Measurements from ENCODE around the gene FOXL3. TPM values are rescaled to one million over a fixed set of nuclear protein-coding genes. Genes with fewer than 3 reads are reported as not detected.
"Not testable (repeated sequence)": the region's sequence is repeated elsewhere in the genome, so short reads cannot be mapped to it uniquely, and the experiment has no call there.

Gene FOXL3
- total RNA-seq, 1 donor from 2014 or later: not detected

- no peak for DNase-seq (ENCODE audit: low spot score)
Observed at GRCh38 chr7:335358-336148, 45.6 kb downstream of the FOXL3 start.

DNA sequence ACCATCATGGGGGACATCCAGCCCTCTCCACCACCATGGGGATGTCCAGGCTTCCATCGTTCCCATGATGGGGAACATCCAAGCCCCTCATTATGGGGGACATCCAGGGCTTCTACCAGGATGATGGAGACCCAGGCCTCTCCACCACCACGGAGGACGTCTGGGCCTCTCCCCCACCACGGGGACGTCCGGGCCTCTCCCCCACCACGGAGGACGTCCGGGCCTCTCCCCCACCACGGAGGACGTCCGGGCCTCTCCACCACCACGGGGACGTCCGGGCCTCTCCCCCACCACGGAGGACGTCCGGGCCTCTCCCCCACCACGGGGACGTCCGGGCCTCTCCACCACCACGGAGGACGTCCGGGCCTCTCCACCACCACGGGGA is 46.2 kb downstream of the FOXL3 start:
- not testable (repeated sequence) for DNase-seq (ENCODE audit: low spot score)

DNA sequence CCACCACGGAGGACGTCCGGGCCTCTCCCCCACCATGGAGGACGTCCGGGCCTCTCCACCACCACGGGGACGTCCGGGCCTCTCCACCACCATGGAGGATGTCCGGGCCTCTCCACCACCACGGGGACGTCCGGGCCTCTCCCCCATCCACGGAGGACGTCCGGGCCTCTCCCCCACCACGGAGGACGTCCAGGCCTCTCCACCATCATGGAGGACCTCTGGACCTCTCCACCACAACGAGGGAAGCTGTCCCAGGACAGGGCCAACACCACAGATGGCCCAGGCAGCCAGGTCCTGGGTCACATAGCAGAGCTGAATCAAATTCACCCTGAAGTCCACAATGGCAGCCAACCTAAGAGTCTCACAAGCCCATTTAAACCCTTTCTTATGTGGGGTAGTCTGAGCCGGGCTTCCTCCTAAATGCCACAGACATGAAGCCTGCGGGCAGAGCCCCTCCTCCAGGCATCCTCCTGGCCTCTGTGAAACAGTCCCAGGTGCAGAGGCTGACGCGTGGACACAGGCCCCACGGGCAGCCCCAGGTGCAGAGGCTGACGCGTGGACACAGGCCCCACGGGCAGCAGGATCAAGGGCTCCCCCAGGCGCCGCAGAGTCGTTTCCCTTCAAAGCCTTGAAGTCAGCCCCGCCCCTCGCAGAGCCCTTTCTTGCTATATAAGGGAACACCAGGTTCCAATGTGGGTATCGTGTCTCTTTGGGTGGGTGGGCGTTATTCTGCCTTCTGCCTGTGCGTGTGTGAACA is 47.0 kb downstream of the FOXL3 start:
- DNase-seq (ENCODE audit: low spot score): no peak

DNA sequence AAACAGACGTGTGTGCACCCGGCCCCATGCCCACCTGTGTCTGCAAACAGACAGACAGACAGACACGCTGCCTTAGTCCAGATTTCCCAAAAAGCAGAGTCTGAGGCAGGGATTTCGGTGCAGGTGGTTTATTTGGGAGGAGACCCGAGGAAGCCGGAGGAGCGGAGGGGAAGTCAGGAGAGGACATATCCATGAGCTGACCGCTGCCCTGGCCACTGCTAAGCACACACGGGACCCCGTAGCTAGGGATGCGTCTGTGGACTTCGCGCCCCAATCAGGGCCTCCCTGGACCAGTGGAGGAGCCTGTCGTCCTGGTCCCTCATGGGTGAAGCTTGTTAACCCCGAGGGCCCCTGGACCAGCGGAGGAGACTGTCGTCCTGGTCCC is 47.6 kb downstream of the FOXL3 start:
- no peak for DNase-seq (ENCODE audit: low spot score)

DNA sequence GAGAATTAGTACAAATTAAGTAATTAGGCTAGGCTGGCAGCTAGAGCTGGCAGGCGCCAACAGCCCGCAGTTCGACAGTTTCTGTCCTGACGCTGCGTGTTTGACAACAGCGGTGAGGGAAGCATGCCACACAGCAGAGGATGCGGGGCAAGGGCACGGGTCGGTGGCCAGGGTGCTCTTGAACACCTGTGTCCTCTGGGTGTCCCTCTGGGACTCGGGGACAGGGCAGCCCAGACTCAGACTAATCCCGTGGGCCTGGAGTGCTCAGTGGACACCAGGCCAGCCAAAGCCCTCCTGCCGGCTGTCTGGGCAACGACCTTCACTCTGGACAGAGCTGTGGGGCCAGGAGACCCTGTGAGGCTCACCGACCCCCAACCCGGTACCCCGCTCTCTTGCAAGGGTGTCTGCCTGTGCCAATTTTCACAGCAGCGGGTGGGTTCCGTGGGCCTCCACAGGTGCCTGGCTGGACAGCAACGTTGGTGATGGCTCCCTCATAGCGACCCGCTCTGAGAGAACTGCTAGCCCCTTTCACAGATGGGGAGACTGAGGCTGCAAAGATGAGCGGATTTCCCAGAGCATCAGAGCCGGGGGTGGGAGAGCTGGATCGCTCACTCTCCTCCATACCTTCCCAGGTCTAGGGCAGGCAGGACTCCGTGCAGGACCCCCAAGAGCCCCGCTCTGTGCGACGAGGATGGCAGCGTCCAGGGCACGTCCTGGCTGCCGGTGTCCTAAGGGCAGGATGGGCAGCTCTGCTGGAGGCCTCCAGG is 48.5 kb downstream of the FOXL3 start:
- no peak for DNase-seq (ENCODE audit: low spot score)

DNA sequence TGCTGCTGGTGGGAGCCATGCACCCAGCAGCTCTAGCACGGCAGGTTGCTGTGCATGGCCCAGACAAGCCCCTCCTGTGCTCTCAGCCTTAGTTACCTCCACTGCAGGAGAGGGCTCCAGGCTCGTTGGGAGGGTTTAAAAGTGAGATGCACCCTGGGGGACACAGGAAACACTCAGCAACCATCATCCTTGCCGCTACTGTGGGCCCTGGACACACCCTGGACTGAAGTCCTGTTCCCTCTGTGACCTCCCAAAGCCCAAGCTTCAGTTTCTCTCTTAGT is 49.0 kb downstream of the FOXL3 start:
- DNase-seq (ENCODE audit: low spot score): no peak

GRCh38 chr7:339696-340095 is 49.7 kb downstream of the FOXL3 start:
- no peak for DNase-seq (ENCODE audit: low spot score)

- no peak for DNase-seq (ENCODE audit: low spot score)
Observed at GRCh38 chr7:340200-340937, 50.4 kb downstream of the FOXL3 start.

Other genes with a start within 250 kb of the FOXL3 start
- 121 TPM for gene FAM20C, start 97.6 kb upstream of the FOXL3 start, total RNA-seq
- gene PDGFA, start 229.7 kb downstream of the FOXL3 start, total RNA-seq: 19.7 TPM

Data from mesenteric fat pad (tissue), 1 donor.